ENCODE results near the gene KCNN4. TPM values are rescaled to one million over a fixed set of nuclear protein-coding genes. Genes with fewer than 3 reads are reported as not detected.
"Not testable (repeated sequence)": the region's sequence is repeated elsewhere in the genome, so short reads cannot be mapped to it uniquely, and the experiment has no call there.

Gene KCNN4
- total RNA-seq, 2 donors from 2014 or later = 2.8 to 3.5 TPM

- H3K27me3 ChIP-seq (replicated peaks; ENCODE audit: insufficient read depth) = no peaks in the 10 kb centered on the region
- DNase-seq (ENCODE audit: low spot score) = no peak
- TF ChIP-seq, protein P1, sequence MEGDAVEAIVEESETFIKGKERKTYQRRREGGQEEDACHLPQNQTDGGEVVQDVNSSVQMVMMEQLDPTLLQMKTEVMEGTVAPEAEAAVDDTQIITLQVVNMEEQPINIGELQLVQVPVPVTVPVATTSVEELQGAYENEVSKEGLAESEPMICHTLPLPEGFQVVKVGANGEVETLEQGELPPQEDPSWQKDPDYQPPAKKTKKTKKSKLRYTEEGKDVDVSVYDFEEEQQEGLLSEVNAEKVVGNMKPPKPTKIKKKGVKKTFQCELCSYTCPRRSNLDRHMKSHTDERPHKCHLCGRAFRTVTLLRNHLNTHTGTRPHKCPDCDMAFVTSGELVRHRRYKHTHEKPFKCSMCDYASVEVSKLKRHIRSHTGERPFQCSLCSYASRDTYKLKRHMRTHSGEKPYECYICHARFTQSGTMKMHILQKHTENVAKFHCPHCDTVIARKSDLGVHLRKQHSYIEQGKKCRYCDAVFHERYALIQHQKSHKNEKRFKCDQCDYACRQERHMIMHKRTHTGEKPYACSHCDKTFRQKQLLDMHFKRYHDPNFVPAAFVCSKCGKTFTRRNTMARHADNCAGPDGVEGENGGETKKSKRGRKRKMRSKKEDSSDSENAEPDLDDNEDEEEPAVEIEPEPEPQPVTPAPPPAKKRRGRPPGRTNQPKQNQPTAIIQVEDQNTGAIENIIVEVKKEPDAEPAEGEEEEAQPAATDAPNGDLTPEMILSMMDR (IDR thresholded peaks at IDR 0.05) = no peak
- ATAC-seq (ENCODE audit: insufficient number of reproducible peaks, low FRiP score, low read depth) = no peak
- H3K9me3 ChIP-seq = no peaks in the 10 kb centered on the region
- H3K36me3 ChIP-seq = no peaks in the 10 kb centered on the region
- H3K4me3 ChIP-seq = peak overlapping the region; percentile 72
- H3K4me1 ChIP-seq (ENCODE audit: control insufficient read depth in 1 of 2, low read depth in 2 of 2) = peaks cover 0 to 7% of the 10 kb centered on the region in 2 donors
- no peak overlapping the region for H3K27ac ChIP-seq
Observed at GRCh38 chr19:43820098-43820883, 39.5 kb upstream of the KCNN4 start.

GRCh38 chr19:43818500-43818899 lies 37.7 kb upstream of the KCNN4 start:
- Histone ChIP-seq H3K27ac (no peak overlapping the region), H3K9me3 (no peaks in the 10 kb centered on the region), H3K4me1 (ENCODE audit: control insufficient read depth in 1 of 2, low read depth in 2 of 2) (peaks cover 0 to 7% of the 10 kb centered on the region in 2 donors), H3K36me3 (no peaks in the 10 kb centered on the region), H3K27me3 (replicated peaks; ENCODE audit: insufficient read depth) (no peaks in the 10 kb centered on the region), H3K4me3 (no peak overlapping the region)
- TF ChIP-seq, protein P1 (IDR thresholded peaks at IDR 0.05) = no peak
- DNase-seq (ENCODE audit: low spot score) = no peak
- ATAC-seq (ENCODE audit: insufficient number of reproducible peaks, low FRiP score, low read depth) = no peak

DNA sequence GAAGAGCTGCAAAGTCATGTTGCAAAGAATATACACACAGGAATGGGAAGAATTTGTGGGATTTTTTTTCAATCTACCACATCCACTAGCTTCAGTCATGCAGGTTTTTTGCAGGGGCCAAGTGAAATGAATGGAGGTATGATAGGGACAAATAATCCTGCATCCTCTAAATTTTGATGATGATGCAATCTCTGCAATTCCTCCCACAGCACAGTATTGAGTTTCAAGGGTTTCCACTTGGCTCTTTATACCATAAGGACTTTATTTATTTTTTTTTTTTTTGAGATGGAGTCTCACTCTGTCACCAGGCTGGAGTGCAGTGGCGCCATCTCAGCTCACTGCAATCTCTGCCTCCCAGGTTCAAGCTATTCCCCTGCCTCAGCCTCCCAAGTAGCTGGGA lies 36.7 kb upstream of the KCNN4 start:
- not testable (repeated sequence) for DNase-seq (ENCODE audit: low spot score); ATAC-seq (ENCODE audit: insufficient number of reproducible peaks, low FRiP score, low read depth); H3K4me1 ChIP-seq (ENCODE audit: control insufficient read depth in 1 of 2, low read depth in 2 of 2); H3K27me3 ChIP-seq (replicated peaks; ENCODE audit: insufficient read depth); H3K9me3 ChIP-seq; H3K4me3 ChIP-seq; H3K27ac ChIP-seq; H3K36me3 ChIP-seq

GRCh38 chr19:43814663-43815352 lies 34.0 kb upstream of the KCNN4 start:
- Histone ChIP-seq H3K9me3 (no peaks in the 10 kb centered on the region), H3K4me3 (no peak overlapping the region), H3K27me3 (replicated peaks; ENCODE audit: insufficient read depth) (no peaks in the 10 kb centered on the region), H3K4me1 (ENCODE audit: control insufficient read depth in 1 of 2, low read depth in 2 of 2) (peaks cover 0 to under 1% of the 10 kb centered on the region in 2 donors), H3K27ac (no peak overlapping the region), H3K36me3 (no peaks in the 10 kb centered on the region)
- ATAC-seq (ENCODE audit: insufficient number of reproducible peaks, low FRiP score, low read depth) = no peak
- TF ChIP-seq, protein P1 (IDR thresholded peaks at IDR 0.05) = no peak
- DNase-seq (ENCODE audit: low spot score) = no peak

DNA sequence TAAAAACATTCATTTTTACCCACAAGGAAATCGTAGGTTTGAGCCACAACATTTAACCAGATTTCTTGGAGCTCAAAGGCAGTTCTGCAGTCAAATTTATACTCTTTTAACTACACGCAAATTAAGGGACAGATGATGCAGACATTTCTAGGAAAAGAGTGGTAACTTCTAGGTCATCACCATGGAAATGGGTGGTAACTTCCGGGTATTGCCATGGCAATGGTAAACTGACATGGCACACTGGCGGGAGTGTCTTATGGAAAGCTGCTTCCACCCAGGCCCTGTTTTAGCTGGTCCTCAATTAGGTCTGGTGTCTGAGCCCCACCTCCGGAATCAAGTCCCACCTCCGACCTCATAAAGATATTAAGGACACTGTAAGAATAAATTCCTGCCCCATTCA lies 31.9 kb upstream of the KCNN4 start:
- no peaks in the 10 kb centered on the region for H3K9me3 ChIP-seq
- no peaks in the 10 kb centered on the region for H3K36me3 ChIP-seq
- ATAC-seq (ENCODE audit: insufficient number of reproducible peaks, low FRiP score, low read depth) (no peak), DNase-seq (ENCODE audit: low spot score) (no peak)
- no peak overlapping the region for H3K4me3 ChIP-seq
- TF ChIP-seq, protein P1 (IDR thresholded peaks at IDR 0.05) = no peak
- H3K27ac ChIP-seq = no peak overlapping the region
- no peaks in the 10 kb centered on the region for H3K27me3 ChIP-seq (replicated peaks; ENCODE audit: insufficient read depth)
- no peaks in the 10 kb centered on the region for H3K4me1 ChIP-seq (ENCODE audit: control insufficient read depth in 1 of 2, low read depth in 2 of 2)
